Breast epithelium (tissue), 4 donors: Measurements from ENCODE around the gene TFPT. TPM values are rescaled to one million over a fixed set of nuclear protein-coding genes. Genes with fewer than 3 reads are reported as not detected.

ENCODE experiments used
- DNase-seq, 2 donors: peaks; one replicate each; pipeline ENCODE4 v3.0.0-alpha.2; 2019; ENCODE audit warnings: low spot score in 2 of 2
- H3K27ac ChIP-seq, 2 donors: fragments of 200-600 bp; sonication (generic) in 1 of 2; one replicate each; pipeline ENCODE4 v1.5.1; 2016 to 2019; ENCODE audit warnings: mild to moderate bottlenecking in 1 of 2
- H3K27me3 ChIP-seq, 2 donors: fragments of 200-600 bp; sonication (generic) in 1 of 2; one replicate each; pipeline versions ENCODE4 v1.5.1 to v1.6.0; 2017 to 2019; ENCODE audit warnings: control low read depth in 1 of 2, mild to moderate bottlenecking in 1 of 2
- H3K36me3 ChIP-seq: fragments of 200-600 bp; one replicate; pipeline ENCODE4 v1.5.1; 2019
- H3K4me1 ChIP-seq, 2 donors: fragments of 200-600 bp; sonication (generic); one replicate each; pipeline ENCODE4 v1.5.1; 2016 to 2019; ENCODE audit warnings: control low read depth in 1 of 2
- H3K4me3 ChIP-seq, 3 donors: fragments of 200-600 bp; sonication (generic); 1 replicate in 2 of 3; 2 replicates in 1 of 3; pipeline ENCODE4 v1.5.1; 2016 to 2019; ENCODE audit warnings: mild to moderate bottlenecking in 3 of 3, moderate library complexity in 2 of 3
- H3K9me3 ChIP-seq, 2 donors: fragments of 200-600 bp; sonication (generic) in 1 of 2; one replicate each; pipeline ENCODE4 v1.5.1; 2016 to 2019; ENCODE audit warnings: control low read depth in 1 of 2
- CTCF ChIP-seq, 3 donors: fragments of 450-650 bp; IDR thresholded peaks; one replicate each; pipeline ENCODE4 v1.5.1; 2016 to 2017; ENCODE audit warnings: antibody characterized with exemption in 3 of 3, mild to moderate bottlenecking in 3 of 3, moderate library complexity in 3 of 3
- POLR2A ChIP-seq: fragments of 450-650 bp; IDR thresholded peaks from one replicate; pipeline ENCODE4 v1.6.1; 2016; ENCODE audit warnings: antibody characterized with exemption, mild to moderate bottlenecking, moderate library complexity
- POLR2AphosphoS5 ChIP-seq, 3 donors: sonication (generic); formaldehyde crosslinking; IDR thresholded peaks; one replicate each; pipeline ENCODE4 v1.6.1; 2017; ENCODE audit warnings: antibody characterized with exemption in 3 of 3
- intact Hi-C: fragments of 100-400 bp; cut with DNase I; formaldehyde crosslinking; loops from one replicate; pipeline ENCODE4 v1.15.1; 2023; ENCODE audit warnings: low total_unique reads
- total RNA-seq, 3 donors: library from RNA; depleted of rRNA; stranded (reverse); fragments of >200 nt; gene quantifications; one replicate each; pipeline ENCODE4 v1.1.0, GENCODE V29; 2016

Gene TFPT
- total RNA-seq, 3 donors from 2014 or later, result 11.9 to 16.7 (median 16.2) TPM

GRCh38 chr19:54109651-54110050 is 5.8 kb downstream of the TFPT start:
- no peak overlapping the region for H3K27ac ChIP-seq
- no peaks in the 10 kb centered on the region for H3K4me1 ChIP-seq
- H3K9me3 ChIP-seq, result no peaks in the 10 kb centered on the region
- intact Hi-C loops, result loop anchor here (10.0 kb wide), 1 partner anchor 235 kb away; no protein-coding TSS in a partner anchor
- no peak for DNase-seq
- no peaks in the 10 kb centered on the region for H3K27me3 ChIP-seq
- H3K36me3 ChIP-seq, result no peaks in the 10 kb centered on the region
- no peak overlapping the region for H3K4me3 ChIP-seq
- no peak for TF ChIP-seq CTCF (IDR thresholded peaks at IDR 0.05)
- no peak for TF ChIP-seq POLR2A
- no peak for TF ChIP-seq POLR2AphosphoS5 (IDR thresholded peaks at IDR 0.05)

- no peak for DNase-seq
- Histone ChIP-seq H3K9me3 (no peaks in the 10 kb centered on the region), H3K4me3 (no peak overlapping the region), H3K36me3 (no peaks in the 10 kb centered on the region), H3K27ac (no peak overlapping the region), H3K4me1 (no peaks in the 10 kb centered on the region), H3K27me3 (no peaks in the 10 kb centered on the region)
- intact Hi-C loops, result no loop called here
- TF ChIP-seq POLR2A (no peak), CTCF (IDR thresholded peaks at IDR 0.05) (no peak), POLR2AphosphoS5 (IDR thresholded peaks at IDR 0.05) (no peak)
These were observed 7.0 kb downstream of the TFPT start for GRCh38 chr19:54108496-54108895.

GRCh38 chr19:54107876-54108490 is 7.5 kb downstream of the TFPT start:
- Histone ChIP-seq H3K27ac (no peak overlapping the region), H3K36me3 (no peaks in the 10 kb centered on the region), H3K27me3 (no peaks in the 10 kb centered on the region), H3K4me1 (no peaks in the 10 kb centered on the region), H3K4me3 (no peak overlapping the region), H3K9me3 (no peaks in the 10 kb centered on the region)
- no peak for DNase-seq
- intact Hi-C loops, result no loop called here
- TF ChIP-seq CTCF (IDR thresholded peaks at IDR 0.05) (no peak), POLR2A (no peak)

- H3K9me3 ChIP-seq, result no peaks in the 10 kb centered on the region
- no peaks in the 10 kb centered on the region for H3K36me3 ChIP-seq
- no peak for TF ChIP-seq POLR2A
- no peak for TF ChIP-seq CTCF (IDR thresholded peaks at IDR 0.05)
- no peak for TF ChIP-seq POLR2AphosphoS5 (IDR thresholded peaks at IDR 0.05)
- H3K4me1 ChIP-seq, result no peaks in the 10 kb centered on the region
- no peak for DNase-seq
- no peak overlapping the region for H3K4me3 ChIP-seq
- no peak overlapping the region for H3K27ac ChIP-seq
- H3K27me3 ChIP-seq, result no peaks in the 10 kb centered on the region
- intact Hi-C loops, result no loop called here
These were observed 8.7 kb downstream of the TFPT start for GRCh38 chr19:54106716-54107115.

- Histone ChIP-seq H3K27me3 (no peaks in the 10 kb centered on the region), H3K4me1 (no peaks in the 10 kb centered on the region), H3K4me3 (no peak overlapping the region), H3K9me3 (no peaks in the 10 kb centered on the region), H3K27ac (no peak overlapping the region), H3K36me3 (no peaks in the 10 kb centered on the region)
- no peak for DNase-seq
- intact Hi-C loops, result no loop called here
- TF ChIP-seq CTCF (IDR thresholded peaks at IDR 0.05) (no peak), POLR2A (no peak), POLR2AphosphoS5 (IDR thresholded peaks at IDR 0.05) (no peak)
These were observed 9.7 kb downstream of the TFPT start for GRCh38 chr19:54105796-54106195.
